GM12878 (cell line): ENCODE results near the gene SSBP3. TPM values are rescaled to one million over a fixed set of nuclear protein-coding genes. Genes with fewer than 3 reads are reported as not detected.
"Not testable (repeated sequence)": the region's sequence is repeated elsewhere in the genome, so short reads cannot be mapped to it uniquely, and the experiment has no call there.

Source experiments
- ATAC-seq: fragments of 200-7000 bp; cut with Tn5 transposase; 3 replicates; pipeline ENCODE4 v1.9.1; 2020; ENCODE audit warnings: mild to moderate bottlenecking, moderate library complexity
- BruUV-seq: library from RNA; stranded (reverse); fragments of 400-500 nt; replicated peaks from 2 replicates; lab custom pipeline; 2021; lab: Mats Ljungman, UMichigan
- CTCF ChIA-PET: fragments of 300-600 bp; sonication (Branson Sonifier 250); formaldehyde crosslinking; extraction: SDS; loops from one replicate; lab custom pipeline; 2021; ENCODE audit warnings: inconsistent platforms; lab: Yijun Ruan, JAX
- POLR2A ChIA-PET: fragments of 350-600 bp; formaldehyde crosslinking; extraction: SDS; loops from one replicate; lab custom pipeline; 2021; ENCODE audit warnings: inconsistent platforms; lab: Charles Lee
- RAD21 ChIA-PET: fragments of 300-600 bp; sonication (Branson Sonifier 250); formaldehyde crosslinking; loops from one replicate; lab custom pipeline; 2023; ENCODE audit warnings: antibody characterized with exemption; ENCODE audit not compliant: unreplicated experiment; lab: Charles Lee
- SMC1A ChIA-PET: fragments of 300-600 bp; sonication (Branson Sonifier 250); formaldehyde crosslinking; loops from one replicate; lab custom pipeline; 2023; ENCODE audit not compliant: unreplicated experiment, uncharacterized antibody; lab: Charles Lee
- DNase-seq: peaks from one replicate; pipeline ENCODE4 v3.0.0-alpha.2; 2011; ENCODE audit warnings: low read depth, low spot score
- FAIRE-seq: peaks from 3 replicates; lab custom pipeline; 2011; peaks lifted over from hg19 to GRCh38; lab: Jason Lieb, UNC
- H2AFZ ChIP-seq: 2 replicates; pipeline ENCODE4 v1.6.0; 2011; ENCODE audit warnings: low read depth, low read length, control low read depth; ENCODE audit not compliant: control insufficient read depth
- H3K27ac ChIP-seq: 2 replicates; pipeline ENCODE4 v1.5.1; 2011; ENCODE audit warnings: control low read depth; ENCODE audit not compliant: control insufficient read depth, insufficient read depth
- H3K27me3 ChIP-seq, 2 experiments: replicated peaks in 1 of 2; 2 replicates each; pipeline versions ENCODE4 v1.6.0 to v1.6.1; 2011; ENCODE audit warnings: low read length in 1 of 2; ENCODE audit not compliant: control insufficient read depth in 2 of 2, insufficient read depth in 2 of 2
- H3K36me3 ChIP-seq, 2 experiments: 2 replicates each; pipeline ENCODE4 v1.5.1; 2011; ENCODE audit warnings: low read length in 1 of 2; ENCODE audit not compliant: control insufficient read depth in 2 of 2, insufficient read depth in 2 of 2
- H3K4me1 ChIP-seq: 2 replicates; pipeline ENCODE4 v1.6.1; 2011; ENCODE audit warnings: mild to moderate bottlenecking, low read length, moderate library complexity, mixed read lengths; ENCODE audit not compliant: control insufficient read depth, insufficient read depth
- H3K4me2 ChIP-seq: 2 replicates; pipeline ENCODE4 v1.6.0; 2011; ENCODE audit warnings: control low read depth; ENCODE audit not compliant: control insufficient read depth, insufficient read depth
- H3K4me3 ChIP-seq: fragments of 200-600 bp; sonication (generic); 2 replicates; pipeline ENCODE4 v1.5.1; 2016
- H3K79me2 ChIP-seq: 2 replicates; pipeline ENCODE4 v1.6.0; 2011; ENCODE audit warnings: low read length; ENCODE audit not compliant: control insufficient read depth, insufficient read depth
- H3K9ac ChIP-seq: 2 replicates; pipeline ENCODE4 v1.8.0; 2011; ENCODE audit warnings: low read length, control low read depth, mixed read lengths; ENCODE audit not compliant: control insufficient read depth, insufficient read depth
- H3K9me3 ChIP-seq: replicated peaks from 3 replicates; pipeline ENCODE4 v1.5.1; 2011; ENCODE audit warnings: mild to moderate bottlenecking, low read length; ENCODE audit not compliant: control insufficient read depth, insufficient read depth
- H4K20me1 ChIP-seq: 2 replicates; pipeline ENCODE4 v1.6.0; 2011; ENCODE audit not compliant: control insufficient read depth, insufficient read depth
- BCLAF1 ChIP-seq: fragments of 450-650 bp; IDR thresholded peaks from 2 replicates; pipeline ENCODE4 v1.6.1; 2017; ENCODE audit warnings: antibody characterized with exemption, mild to moderate bottlenecking, moderate library complexity
- FOXM1 ChIP-seq: IDR thresholded peaks from 2 replicates; pipeline ENCODE4 v1.6.1; 2012; ENCODE audit warnings: low read depth, mild to moderate bottlenecking, inconsistent platforms, low read length, moderate library complexity
- IKZF1 ChIP-seq: fragments of 450-650 bp; conservative IDR thresholded peaks from 2 replicates; pipeline ENCODE4 v1.6.1; 2017; ENCODE audit warnings: antibody characterized with exemption, mild to moderate bottlenecking
- PRDM15 ChIP-seq: fragments of 450-650 bp; formaldehyde crosslinking; IDR thresholded peaks from 2 replicates; pipeline ENCODE4 v1.4.0; 2020; ENCODE audit warnings: mild to moderate bottlenecking, moderate library complexity
- SKIL ChIP-seq: fragments of 450-650 bp; IDR thresholded peaks from 2 replicates; pipeline ENCODE4 v1.6.1; 2017; ENCODE audit warnings: mild to moderate bottlenecking, low read depth, inconsistent platforms; ENCODE audit not compliant: poor library complexity, severe bottlenecking
- SP1 ChIP-seq: IDR thresholded peaks from one replicate; pipeline ENCODE4 v1.6.1; 2011; ENCODE audit warnings: low read depth, low read length
- WGBS: methylation state at CpG from one replicate; pipeline ENCODE4 v1.1.6; 2016; ENCODE audit warnings: low lambda C conversion rate; ENCODE audit not compliant: insufficient replicate concordance, insufficient coverage; ENCODE audit errors: missing lambda C conversion rate; 5-methylcytosine and 5-hydroxymethylcytosine counted together
- in situ Hi-C: fragments of 300-500 bp; cut with MboI; formaldehyde crosslinking; loops from 9 replicates; pipeline ENCODE4 v1.14.3; 2018; ENCODE audit warnings: mixed read lengths
- intact Hi-C: fragments of 100-400 bp; cut with micrococcal nuclease; formaldehyde crosslinking; loops from one replicate; pipeline ENCODE4 v1.14.2; 2022; ENCODE audit not compliant: unreplicated experiment
- polyA plus RNA-seq, 11 experiments: library from polyadenylated mRNA; depleted of rRNA in 4 of 11; unstranded in 6 of 11; stranded (reverse) in 5 of 11; fragments of >200 nt; fragmentation: Nextera tagmentation in 4 of 11; fragmentation: Illumina TruSeq in 1 of 11; extraction: Ambion mirVana in 4 of 11; extraction: Trizol in 1 of 11; gene quantifications; 1 replicate in 1 of 11; 2 replicates in 10 of 11; pipeline versions ENCODE4 v1.2.1 to v1.2.3, GENCODE V29; 2011 to 2016; ENCODE audit warnings: inconsistent platforms in 2 of 11, missing spikeins in 2 of 11, low read depth in 1 of 11
- total RNA-seq, 4 experiments: library from RNA; depleted of rRNA in 3 of 4; stranded (reverse); fragments of >200 nt in 3 of 4; fragmentation: Illumina TruSeq in 1 of 4; extraction: Trizol in 1 of 4; gene quantifications; 2 replicates each; pipeline versions ENCODE4 v1.2.1 to v1.2.3, GENCODE V29; 2013 to 2021

Gene SSBP3
- total and polyA plus RNA-seq, 10 of the 15 experiments (the other 5 are each of a cell fraction or from before 2014, with no cell fraction given): 4.1 to 51.7 (median 17.1) TPM

- H2AFZ ChIP-seq, H3K4me3 ChIP-seq, ATAC-seq, H3K79me2 ChIP-seq, POLR2A ChIA-PET, RAD21 ChIA-PET, H3K4me1 ChIP-seq, H3K36me3 ChIP-seq, H3K9me3 ChIP-seq, SMC1A ChIA-PET, in situ Hi-C loops, H3K27me3 ChIP-seq, H3K27ac ChIP-seq, H3K4me2 ChIP-seq, H4K20me1 ChIP-seq, DNase-seq, H3K9ac ChIP-seq, FAIRE-seq, CTCF ChIA-PET, intact Hi-C loops, BruUV-seq: not testable (repeated sequence)
- WGBS: 100% methylated on average over 10 of the region's 33 CpGs
Measured at GRCh38 chr1:54233196-54233595, 173.0 kb downstream of the SSBP3 start.

- no peaks in the 10 kb centered on the region for H3K4me1 ChIP-seq
- RAD21 ChIA-PET: no interaction called here
- FAIRE-seq: peak; percentile 61
- H3K79me2 ChIP-seq: no peaks in the 10 kb centered on the region
- H4K20me1 ChIP-seq: no peaks in the 10 kb centered on the region
- BruUV-seq: TSS peak; percentile 34
- H2AFZ ChIP-seq: no peak overlapping the region
- H3K9ac ChIP-seq: no peak overlapping the region
- DNase-seq: no peak
- H3K27ac ChIP-seq: no peak overlapping the region
- in situ Hi-C loops: no loop called here
- CTCF ChIA-PET: no interaction called here
- H3K36me3 ChIP-seq: peaks cover 0 to under 1% of the 10 kb centered on the region in 2 experiments; a peak in 2 of 4 replicates
- no peaks in the 10 kb centered on the region for H3K27me3 ChIP-seq
- peak; percentile 53 for ATAC-seq
- no peaks in the 10 kb centered on the region for H3K9me3 ChIP-seq
- no peak overlapping the region for H3K4me3 ChIP-seq
- intact Hi-C loops: no loop called here
- H3K4me2 ChIP-seq: no peak overlapping the region
- WGBS: 39% methylated on average over 15 of the region's 15 CpGs
- SMC1A ChIA-PET: no interaction called here
- POLR2A ChIA-PET: no interaction called here
- TF ChIP-seq IKZF1 (no peak), PRDM15 (CRISPR knock-in tag) (no peak), SP1 (no peak), SKIL (no peak), FOXM1 (no peak), BCLAF1 (no peak)
Measured at GRCh38 chr1:54230507-54231339, 175.5 kb downstream of the SSBP3 start.
